Skin of body (tissue), 1 donor: ENCODE measurements around the gene MS4A14. TPM values are rescaled to one million over a fixed set of nuclear protein-coding genes. Genes with fewer than 3 reads are reported as not detected.

Experiments
- total RNA-seq: library from RNA; depleted of rRNA; stranded (reverse); fragments of >200 nt; gene quantifications from one replicate; pipeline ENCODE4 v1.2.3, GENCODE V29; 2014

Gene MS4A14
- total RNA-seq, 1 donor from 2014 or later: 0.20 TPM

Other genes with a start within 250 kb of the MS4A14 start
- 33.6 TPM for gene MS4A6A, start 213.4 kb upstream of the MS4A14 start, total RNA-seq
- 0.49 TPM for gene MS4A4E, start 153.3 kb upstream of the MS4A14 start, total RNA-seq
- gene MS4A4A, start 115.8 kb upstream of the MS4A14 start, total RNA-seq: 13.8 TPM
- gene MS4A6E, start 69.2 kb upstream of the MS4A14 start, total RNA-seq: not detected
- gene MS4A7, start 17.9 kb upstream of the MS4A14 start, total RNA-seq: 8.4 TPM
- not detected for gene MS4A5, start 33.1 kb downstream of the MS4A14 start, total RNA-seq
- 0.39 TPM for gene MS4A1, start 59.4 kb downstream of the MS4A14 start, total RNA-seq
- gene MS4A12, start 96.3 kb downstream of the MS4A14 start, total RNA-seq: not detected
- not detected for gene MS4A13, start 118.9 kb downstream of the MS4A14 start, total RNA-seq